K562 (cell line): ENCODE measurements around the gene SCIN. TPM values are rescaled to one million over a fixed set of nuclear protein-coding genes. Genes with fewer than 3 reads are reported as not detected.

Experiments used
- NR0B1 ChIP-seq: fragments of 450-650 bp; IDR thresholded peaks from one replicate; pipeline ENCODE4 v1.6.1; 2018; ENCODE audit warnings: mild to moderate bottlenecking, moderate library complexity; ENCODE audit not compliant: partially characterized antibody
- NR2C2 ChIP-seq, 2 experiments: fragments of 200-800 bp in 1 of 2; sonication (Bioruptor generic) in 1 of 2; sonication (generic) in 1 of 2; formaldehyde crosslinking in 1 of 2; IDR thresholded peaks; 2 replicates each; pipeline versions ENCODE4 v1.6.1 to v1.8.0; 2016 to 2022; ENCODE audit warnings: mild to moderate bottlenecking in 1 of 2, missing compliant biosample characterization in 1 of 2, missing genetic modification characterization in 1 of 2, missing genetic modification reagents in 1 of 2
- PCBP1 ChIP-seq: fragments of 200-400 bp; formaldehyde crosslinking; IDR thresholded peaks from 2 replicates; pipeline ENCODE4 v1.6.1; 2018; ENCODE audit warnings: mild to moderate bottlenecking, low read depth, low read length; ENCODE audit not compliant: poor library complexity, severe bottlenecking
- REST ChIP-seq, 2 experiments: fragments of 450-650 bp; formaldehyde crosslinking in 1 of 2; IDR thresholded peaks; 2 replicates each; pipeline versions ENCODE4 v1.4.0 to v1.6.1; 2014 to 2020; ENCODE audit warnings: mild to moderate bottlenecking in 2 of 2, borderline replicate concordance in 1 of 2, low read depth in 1 of 2
- RFX7 ChIP-seq: fragments of 250-450 bp; sonication (Bioruptor Pico); IDR thresholded peaks from 2 replicates; pipeline ENCODE4 v1.5.1; 2021; ENCODE audit warnings: mild to moderate bottlenecking
- SAP30 ChIP-seq: fragments of 200-600 bp; sonication (generic); IDR thresholded peaks from 2 replicates; pipeline ENCODE4 v1.6.1; 2012; ENCODE audit warnings: borderline replicate concordance, low read depth, mild to moderate bottlenecking, moderate library complexity, low read length, control low read depth, inconsistent platforms; ENCODE audit not compliant: insufficient read depth, poor library complexity, severe bottlenecking
- SMAD2 ChIP-seq: fragments of 150-350 bp; IDR thresholded peaks from 2 replicates; pipeline ENCODE4 v1.6.1; 2014; ENCODE audit warnings: low read depth, mild to moderate bottlenecking, low read length
- STAT5A ChIP-seq: IDR thresholded peaks from 2 replicates; pipeline ENCODE4 v1.6.1; 2012; ENCODE audit warnings: low read length, inconsistent platforms, borderline replicate concordance
- ZNF77 ChIP-seq: fragments of 250-450 bp; sonication (Bioruptor Pico); IDR thresholded peaks from 2 replicates; pipeline ENCODE4 v1.5.0; 2020
- polyA plus RNA-seq, 8 experiments: library from polyadenylated mRNA; depleted of rRNA in 4 of 8; stranded (reverse) in 5 of 8; unstranded in 3 of 8; fragments of >200 nt; fragmentation: Nextera tagmentation in 2 of 8; fragmentation: Illumina TruSeq in 1 of 8; extraction: Ambion mirVana in 2 of 8; extraction: Trizol in 1 of 8; gene quantifications; 2 replicates each; pipeline versions ENCODE4 v1.2.1 to v1.2.3, GENCODE V29; 2011 to 2014; ENCODE audit warnings: inconsistent platforms in 1 of 8, missing spikeins in 1 of 8
- total RNA-seq, 7 experiments: library from RNA; depleted of rRNA in 6 of 7; stranded (reverse); fragments of >200 nt in 6 of 7; fragmentation: Illumina TruSeq in 2 of 7; extraction: Trizol in 2 of 7; gene quantifications; 2 replicates each; pipeline versions ENCODE4 v1.2.1 to v1.2.3, GENCODE V29; 2011 to 2021; ENCODE audit warnings: low replicate concordance in 1 of 7
- TF ChIP-seq, protein P1 (sequence below): fragments of 450-650 bp; formaldehyde crosslinking; IDR thresholded peaks from 2 replicates; pipeline ENCODE4 v1.4.0; 2022; ENCODE audit warnings: mild to moderate bottlenecking, moderate library complexity
- TF ChIP-seq, protein P2 (sequence below): fragments of 450-650 bp; formaldehyde crosslinking; IDR thresholded peaks from 2 replicates; pipeline ENCODE4 v1.4.0; 2020; ENCODE audit warnings: mild to moderate bottlenecking, moderate library complexity

Gene SCIN
- total and polyA plus RNA-seq, 9 of the 15 experiments (the other 6 are each of a cell fraction or from before 2014, with no cell fraction given) = 0.67 to 18.2 (median 10.6) TPM

GRCh38 chr7:12687718-12688171 is 117.2 kb downstream of the SCIN start (continued):
- no peak for TF ChIP-seq REST (IDR thresholded peaks at IDR 0.05; ENCODE audit: borderline replicate concordance)
- no peak for TF ChIP-seq REST (CRISPR knock-in tag; IDR thresholded peaks at IDR 0.05; ENCODE audit: low read depth)
- TF ChIP-seq PCBP1 = no peak
- no peak for TF ChIP-seq ZNF77 (CRISPR knock-in tag)
- TF ChIP-seq, protein P1, sequence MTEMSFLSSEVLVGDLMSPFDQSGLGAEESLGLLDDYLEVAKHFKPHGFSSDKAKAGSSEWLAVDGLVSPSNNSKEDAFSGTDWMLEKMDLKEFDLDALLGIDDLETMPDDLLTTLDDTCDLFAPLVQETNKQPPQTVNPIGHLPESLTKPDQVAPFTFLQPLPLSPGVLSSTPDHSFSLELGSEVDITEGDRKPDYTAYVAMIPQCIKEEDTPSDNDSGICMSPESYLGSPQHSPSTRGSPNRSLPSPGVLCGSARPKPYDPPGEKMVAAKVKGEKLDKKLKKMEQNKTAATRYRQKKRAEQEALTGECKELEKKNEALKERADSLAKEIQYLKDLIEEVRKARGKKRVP (CRISPR knock-in tag) = peak; percentile 42; the same call in 1 of the 2 replicates
- TF ChIP-seq NR0B1 = no peak
- TF ChIP-seq, protein P2, sequence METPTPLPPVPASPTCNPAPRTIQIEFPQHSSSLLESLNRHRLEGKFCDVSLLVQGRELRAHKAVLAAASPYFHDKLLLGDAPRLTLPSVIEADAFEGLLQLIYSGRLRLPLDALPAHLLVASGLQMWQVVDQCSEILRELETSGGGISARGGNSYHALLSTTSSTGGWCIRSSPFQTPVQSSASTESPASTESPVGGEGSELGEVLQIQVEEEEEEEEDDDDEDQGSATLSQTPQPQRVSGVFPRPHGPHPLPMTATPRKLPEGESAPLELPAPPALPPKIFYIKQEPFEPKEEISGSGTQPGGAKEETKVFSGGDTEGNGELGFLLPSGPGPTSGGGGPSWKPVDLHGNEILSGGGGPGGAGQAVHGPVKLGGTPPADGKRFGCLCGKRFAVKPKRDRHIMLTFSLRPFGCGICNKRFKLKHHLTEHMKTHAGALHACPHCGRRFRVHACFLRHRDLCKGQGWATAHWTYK = no peak
- no peak for TF ChIP-seq SAP30
- TF ChIP-seq SMAD2 = no peak
- TF ChIP-seq NR2C2 (CRISPR knock-in tag; IDR thresholded peaks at IDR 0.05) = no peak
- TF ChIP-seq NR2C2 (tag; IDR thresholded peaks at IDR 0.05) = no peak
- peak; percentile 52; the same call in 1 of the 2 replicates for TF ChIP-seq STAT5A
- TF ChIP-seq RFX7 (CRISPR knock-in tag) = no peak
